Ovary (tissue), 9 donors: Measurements from ENCODE around the gene SLC23A2. TPM values are rescaled to one million over a fixed set of nuclear protein-coding genes. Genes with fewer than 3 reads are reported as not detected.

Experiments
- DNase-seq, 5 donors: peaks; one replicate each; pipeline ENCODE4 v3.0.0-alpha.2; 2019 to 2020
- H3K27ac ChIP-seq, 2 donors: fragments of 200-600 bp; one replicate each; pipeline versions ENCODE4 v1.5.1 to v1.8.0; 2019 to 2022
- H3K27me3 ChIP-seq: fragments of 200-600 bp; one replicate; pipeline ENCODE4 v1.8.0; 2022
- H3K36me3 ChIP-seq: fragments of 200-600 bp; sonication (generic); one replicate; pipeline ENCODE4 v1.5.1; 2019
- H3K4me1 ChIP-seq: one replicate; pipeline ENCODE4 v1.8.1; 2013; ENCODE audit warnings: mild to moderate bottlenecking, moderate library complexity; ENCODE audit not compliant: insufficient read depth
- H3K4me3 ChIP-seq: fragments of 200-600 bp; sonication (generic); one replicate; pipeline ENCODE4 v1.5.1; 2017
- H3K9me3 ChIP-seq, 2 donors: fragments of 200-600 bp in 1 of 2; sonication (generic) in 1 of 2; one replicate each; pipeline versions ENCODE4 v1.5.1 to v1.8.1; 2013 to 2019; ENCODE audit warnings: mild to moderate bottlenecking in 1 of 2, moderate library complexity in 1 of 2
- EP300 ChIP-seq: sonication (generic); formaldehyde crosslinking; IDR thresholded peaks from one replicate; pipeline ENCODE4 v1.6.1; 2017; ENCODE audit warnings: antibody characterized with exemption
- POLR2A ChIP-seq: fragments of 450-650 bp; IDR thresholded peaks from one replicate; pipeline ENCODE4 v1.6.1; 2017; ENCODE audit warnings: antibody characterized with exemption, mild to moderate bottlenecking, moderate library complexity
- WGBS, 3 donors: extraction: QIAGEN DNeasy Blood & Tissue Kit in 1 of 3; methylation state at CpG; one replicate each; pipeline versions ENCODE4 v1.1.5 to v1.1.7; 2013 to 2017; 5-methylcytosine and 5-hydroxymethylcytosine counted together
- intact Hi-C, 4 donors: fragments of 100-400 bp; cut with DNase I; formaldehyde crosslinking; loops; one replicate each; pipeline versions ENCODE4 v1.11.0 to v1.15.1; 2022 to 2023
- polyA plus RNA-seq, 2 donors: library from polyadenylated mRNA; stranded (reverse); fragments of 200-250 nt in 1 of 2; fragments of 350-450 nt in 1 of 2; fragmentation: Illumina TruSeq in 1 of 2; extraction: RNeasy Lipid Tissue Mini Kit (QIAGEN cat#74804) in 1 of 2; gene quantifications; one replicate each; pipeline ENCODE4 v1.2.3, GENCODE V29; 2013 to 2014
- total RNA-seq, 7 donors: library from RNA; depleted of rRNA in 2 of 7; stranded (reverse); fragments of >200 nt in 2 of 7; fragmentation: NEBNext Ultra II Directional in 3 of 7; extraction: Animal tissue kit (Norgen Biotek cat#: 25700) in 3 of 7; gene quantifications; one replicate each; pipeline versions ENCODE4 v1.1.0 to v1.2.4, GENCODE V29; 2016 to 2023
- TF ChIP-seq, protein P1 (sequence below), 3 donors: fragments of 450-650 bp in 2 of 3; fragments of 200-600 bp in 1 of 3; IDR thresholded peaks; one replicate each; pipeline versions ENCODE4 v1.5.1 to v1.8.0; 2016 to 2022; ENCODE audit warnings: antibody characterized with exemption in 3 of 3, mild to moderate bottlenecking in 1 of 3
- donor health status: DM: no; HTN: no; CAD: no; lungs with moderate emphysema.
- donor health status: DM: no; HTN: no; CAD: no.
- donor health status: Bipolar disorder and iron deficiency.
- donor health status: DM: yes; HTN: yes; CAD: no.
- donor health status: DM: no; HTN: no; CAD: no.
- donor health status: DM: yes; HTN: yes; CAD: no.

The SLC23A2 gene
- total and polyA plus RNA-seq, 9 donors = 28.7 to 95.6 (median 61.0) TPM

- Histone ChIP-seq H3K36me3 (no peaks in the 10 kb centered on the region), H3K27ac (no peak overlapping the region), H3K27me3 (no peaks in the 10 kb centered on the region), H3K4me1 (peaks cover 1% of the 10 kb centered on the region), H3K9me3 (no peaks in the 10 kb centered on the region), H3K4me3 (no peak overlapping the region)
- WGBS, 3 donors = 68 to 80% (median 70%) methylated on average over 4 of the region's 4 CpGs
- intact Hi-C loops = no loop called here
- no peak for DNase-seq
- TF ChIP-seq EP300 (no peak), POLR2A (no peak)
- TF ChIP-seq, protein P1, sequence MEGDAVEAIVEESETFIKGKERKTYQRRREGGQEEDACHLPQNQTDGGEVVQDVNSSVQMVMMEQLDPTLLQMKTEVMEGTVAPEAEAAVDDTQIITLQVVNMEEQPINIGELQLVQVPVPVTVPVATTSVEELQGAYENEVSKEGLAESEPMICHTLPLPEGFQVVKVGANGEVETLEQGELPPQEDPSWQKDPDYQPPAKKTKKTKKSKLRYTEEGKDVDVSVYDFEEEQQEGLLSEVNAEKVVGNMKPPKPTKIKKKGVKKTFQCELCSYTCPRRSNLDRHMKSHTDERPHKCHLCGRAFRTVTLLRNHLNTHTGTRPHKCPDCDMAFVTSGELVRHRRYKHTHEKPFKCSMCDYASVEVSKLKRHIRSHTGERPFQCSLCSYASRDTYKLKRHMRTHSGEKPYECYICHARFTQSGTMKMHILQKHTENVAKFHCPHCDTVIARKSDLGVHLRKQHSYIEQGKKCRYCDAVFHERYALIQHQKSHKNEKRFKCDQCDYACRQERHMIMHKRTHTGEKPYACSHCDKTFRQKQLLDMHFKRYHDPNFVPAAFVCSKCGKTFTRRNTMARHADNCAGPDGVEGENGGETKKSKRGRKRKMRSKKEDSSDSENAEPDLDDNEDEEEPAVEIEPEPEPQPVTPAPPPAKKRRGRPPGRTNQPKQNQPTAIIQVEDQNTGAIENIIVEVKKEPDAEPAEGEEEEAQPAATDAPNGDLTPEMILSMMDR (IDR thresholded peaks at IDR 0.05) = no peak
Measured at GRCh38 chr20:4829514-4830215, 171.6 kb downstream of the SLC23A2 start.

DNA sequence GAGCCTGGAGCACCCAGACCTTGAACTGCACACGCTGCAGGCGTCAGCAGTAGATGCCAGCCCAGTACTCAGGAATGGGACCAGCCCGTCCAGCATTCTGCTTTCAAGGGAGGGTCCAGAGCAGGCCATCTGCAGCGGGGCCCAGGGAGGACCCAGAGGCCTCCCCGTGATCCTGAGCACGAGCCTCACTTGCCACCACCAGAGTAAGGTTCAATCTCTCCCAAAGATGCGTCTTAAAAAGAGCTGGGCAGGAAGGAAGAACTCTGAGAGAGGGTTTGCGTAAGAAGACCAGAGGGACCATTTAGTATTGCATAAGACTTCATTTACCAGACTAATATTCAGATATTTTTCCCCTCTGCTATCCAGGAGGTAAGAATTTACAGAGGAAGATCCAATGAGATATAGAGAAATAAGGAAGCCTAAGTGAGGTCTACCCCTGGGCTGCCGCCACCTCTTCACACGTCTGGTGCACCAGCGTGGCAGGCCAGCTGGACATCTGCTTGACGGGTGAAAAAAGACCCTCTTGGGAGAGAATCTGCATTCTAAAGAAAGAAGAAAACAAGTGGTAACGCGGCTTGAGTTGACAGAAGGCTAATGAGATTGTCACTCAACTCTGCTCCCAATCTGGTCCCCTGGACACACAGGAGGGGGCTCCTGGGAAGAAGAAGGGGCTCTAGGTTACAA, 172.3 kb downstream of the SLC23A2 start:
- intact Hi-C loops = no loop called here
- no peak for TF ChIP-seq EP300
- TF ChIP-seq, protein P1 (IDR thresholded peaks at IDR 0.05) = no peak
- Histone ChIP-seq H3K36me3 (no peaks in the 10 kb centered on the region), H3K9me3 (no peaks in the 10 kb centered on the region), H3K4me3 (no peak overlapping the region), H3K27me3 (no peaks in the 10 kb centered on the region), H3K27ac (no peak overlapping the region), H3K4me1 (peaks cover 3% of the 10 kb centered on the region)
- no peak for DNase-seq
- WGBS, 3 donors = 92 to 94% (median 93%) methylated on average over 14 of the region's 14 CpGs

GRCh38 chr20:4821590-4821989, 179.7 kb downstream of the SLC23A2 start:
- 87 to 93% (median 90%) methylated on average over 5 of the region's 5 CpGs for WGBS, 3 donors
- no peaks in the 10 kb centered on the region for H3K27me3 ChIP-seq
- intact Hi-C loops = no loop called here
- peaks cover 7% of the 10 kb centered on the region for H3K4me1 ChIP-seq
- H3K9me3 ChIP-seq = no peaks in the 10 kb centered on the region
- H3K27ac ChIP-seq = no peak overlapping the region
- DNase-seq = no peak
- no peaks in the 10 kb centered on the region for H3K36me3 ChIP-seq
- no peak overlapping the region for H3K4me3 ChIP-seq
- TF ChIP-seq, protein P1 (IDR thresholded peaks at IDR 0.05) = no peak
- TF ChIP-seq EP300 = no peak
- no peak for TF ChIP-seq POLR2A

GRCh38 chr20:4820806-4821518, 180.3 kb downstream of the SLC23A2 start:
- TF ChIP-seq, protein P1 (IDR thresholded peaks at IDR 0.05) = no peak
- TF ChIP-seq EP300 (no peak), POLR2A (no peak)
- Histone ChIP-seq H3K36me3 (no peaks in the 10 kb centered on the region), H3K4me3 (no peak overlapping the region), H3K27ac (no peak overlapping the region), H3K27me3 (no peaks in the 10 kb centered on the region), H3K4me1 (peaks cover 7% of the 10 kb centered on the region), H3K9me3 (no peaks in the 10 kb centered on the region)
- 44 to 52% (median 48%) methylated on average over 14 of the region's 14 CpGs for WGBS, 3 donors
- DNase-seq = peak; percentile 43 to 81 (median 58)
- intact Hi-C loops = no loop called here
